MM.1S (cell line): ENCODE measurements around the gene NFAM1.

ENCODE experiments used
- CTCF ChIP-seq: fragments of 300-600 bp; sonication (generic); IDR thresholded peaks from 2 replicates; pipeline ENCODE4 v1.5.1; 2016; ENCODE audit warnings: antibody characterized with exemption, low read length, mixed read lengths
- EZH2 ChIP-seq: fragments of 300-600 bp; sonication (generic); optimal IDR thresholded peaks from 2 replicates; pipeline ENCODE3; 2017; ENCODE audit warnings: low read depth, mild to moderate bottlenecking, antibody characterized with exemption, low read length, mixed read lengths

- TF ChIP-seq CTCF (no peak), EZH2 (no peak)
These were observed 96.3 kb downstream of the NFAM1 start for GRCh38 chr22:42335839-42336378.
